CD4-positive, alpha-beta memory T cell (primary cell): ENCODE data around the gene SHF. TPM values are rescaled to one million over a fixed set of nuclear protein-coding genes. Genes with fewer than 3 reads are reported as not detected.

Experiments used
- CTCF ChIA-PET: fragments of 350-600 bp; sonication (Branson Sonifier 250); formaldehyde crosslinking; loops from one replicate; lab custom pipeline; 2021; ENCODE audit warnings: inconsistent platforms; ENCODE audit not compliant: partially characterized antibody; lab: Charles Lee
- POLR2A ChIA-PET: fragments of 350-600 bp; sonication (Branson Sonifier 250); formaldehyde crosslinking; loops from one replicate; lab custom pipeline; 2021; ENCODE audit not compliant: partially characterized antibody; lab: Charles Lee
- DNase-seq, 5 donors: peaks; one replicate each; pipeline versions ENCODE4 v3.0.0 to v3.0.0-alpha.2; 2020 to 2022; ENCODE audit warnings: mixed read lengths in 1 of 5
- H3K27ac ChIP-seq: one replicate; pipeline ENCODE4 v1.7.0; 2013; ENCODE audit warnings: low read depth, low read length
- H3K27me3 ChIP-seq: 2 replicates; pipeline ENCODE4 v1.7.0; 2013; ENCODE audit warnings: mild to moderate bottlenecking, low read length, moderate library complexity; ENCODE audit not compliant: insufficient read depth
- H3K36me3 ChIP-seq: 2 replicates; pipeline ENCODE4 v1.7.0; 2013; ENCODE audit warnings: mild to moderate bottlenecking, low read length, moderate library complexity; ENCODE audit not compliant: insufficient read depth
- H3K4me1 ChIP-seq: 2 replicates; pipeline ENCODE4 v1.7.0; 2013; ENCODE audit warnings: mild to moderate bottlenecking, low read length, moderate library complexity; ENCODE audit not compliant: insufficient read depth
- H3K4me3 ChIP-seq, 2 donors: one replicate each; pipeline ENCODE4 v1.7.0; 2013; ENCODE audit warnings: low read length in 2 of 2, mild to moderate bottlenecking in 1 of 2
- H3K9me3 ChIP-seq, 2 donors: one replicate each; pipeline ENCODE4 v1.7.0; 2013; ENCODE audit warnings: low read length in 2 of 2, control low read depth in 1 of 2; ENCODE audit not compliant: control insufficient read depth in 1 of 2
- H3K27ac Mint-ChIP-seq, 7 donors: one replicate each; pipeline ENCODE4 v1.8.0; 2020 to 2021; ENCODE audit warnings: mixed read lengths in 7 of 7, mild to moderate bottlenecking in 6 of 7, inconsistent platforms in 3 of 7, moderate library complexity in 3 of 7
- H3K27me3 Mint-ChIP-seq, 2 donors: one replicate each; pipeline ENCODE4 v1.8.0; 2020 to 2021; ENCODE audit warnings: mixed read lengths in 2 of 2
- H3K36me3 Mint-ChIP-seq, 2 donors: one replicate each; pipeline ENCODE4 v1.8.0; 2020 to 2021; ENCODE audit warnings: mixed read lengths in 2 of 2, inconsistent platforms in 1 of 2, mild to moderate bottlenecking in 1 of 2
- H3K4me1 Mint-ChIP-seq, 4 donors: one replicate each; pipeline ENCODE4 v1.8.0; 2020 to 2021; ENCODE audit warnings: mixed read lengths in 4 of 4, mild to moderate bottlenecking in 1 of 4
- H3K4me3 Mint-ChIP-seq, 8 donors: one replicate each; pipeline ENCODE4 v1.8.0; 2020 to 2021; ENCODE audit warnings: mixed read lengths in 8 of 8, mild to moderate bottlenecking in 7 of 8, moderate library complexity in 6 of 8, inconsistent platforms in 3 of 8
- H3K9me3 Mint-ChIP-seq, 8 donors: one replicate each; pipeline ENCODE4 v1.8.0; 2020 to 2021; ENCODE audit warnings: mixed read lengths in 8 of 8, mild to moderate bottlenecking in 5 of 8, inconsistent platforms in 3 of 8, moderate library complexity in 1 of 8
- intact Hi-C: fragments of 100-400 bp; cut with micrococcal nuclease; formaldehyde crosslinking; loops from one replicate; pipeline ENCODE4 v1.15.1; 2023
- polyA plus RNA-seq, 2 donors: library from polyadenylated mRNA; unstranded; fragments of 300-500 nt; fragmentation: Illumina TruSeq; gene quantifications; one replicate each; pipeline ENCODE4 v1.2.3, GENCODE V29; 2021
- total RNA-seq, 2 experiments: library from RNA; stranded (reverse); gene quantifications; one replicate each; pipeline ENCODE4 v1.2.3, GENCODE V29; 2021

Gene SHF
- total and polyA plus RNA-seq, 4 experiments from 2014 or later, result 0.66 to 6.7 (median 3.5) TPM

- Mint-ChIP-seq H3K9me3 (no peaks in the 10 kb centered on the region), H3K4me1 (peaks cover 11 to 28% (median 17%) of the 10 kb centered on the region in 4 donors), H3K27ac (peak overlapping the region in 5 of 7 donors; percentile 19 to 80 (median 60)), H3K4me3 (peak overlapping the region in 4 of 8 donors; percentile 35 to 81 (median 74)), H3K36me3 (peaks cover 0 to 2% of the 10 kb centered on the region in 2 donors), H3K27me3 (no peaks in the 10 kb centered on the region)
- Histone ChIP-seq H3K4me1 (peaks cover 7% of the 10 kb centered on the region), H3K9me3 (no peaks in the 10 kb centered on the region), H3K27ac (no peak overlapping the region), H3K36me3 (no peaks in the 10 kb centered on the region), H3K4me3 (no peak overlapping the region), H3K27me3 (no peaks in the 10 kb centered on the region)
- intact Hi-C loops, result loop anchor here (5.0 kb wide), 1 partner anchor 68 kb away; no protein-coding TSS in a partner anchor
- no peak for DNase-seq
- POLR2A ChIA-PET, result interaction anchor here (1.0 to 15.6 kb wide), 2 partner anchors 15 to 19 kb away, joined by 3 to 201 read pairs; no protein-coding TSS in a partner anchor
- CTCF ChIA-PET, result interaction anchor here (1.4 to 5.6 kb wide), 5 partner anchors 8 to 19 kb away, joined by 4 to 30 read pairs (median 17); no protein-coding TSS in a partner anchor
These were observed 2.5 kb downstream of the SHF start for GRCh38 chr15:45185069-45185779.

- H3K27ac Mint-ChIP-seq, result peak overlapping the region in 2 of 7 donors; percentile 4 to 42
These were observed 3.2 kb downstream of the SHF start for GRCh38 chr15:45184562-45185041.

GRCh38 chr15:45183511-45183910, 4.3 kb downstream of the SHF start:
- POLR2A ChIA-PET, result interaction anchor here (15.6 kb wide), 1 partner anchor 16 kb away, joined by 201 read pairs; no protein-coding TSS in a partner anchor
- H3K27me3 ChIP-seq, result no peaks in the 10 kb centered on the region
- H3K27ac Mint-ChIP-seq, result peak overlapping the region in 1 of 7 donors; percentile 63
- intact Hi-C loops, result no loop called here
- no peak overlapping the region for H3K4me3 Mint-ChIP-seq
- CTCF ChIA-PET, result interaction anchor here (1.0 to 5.6 kb wide), 4 partner anchors 14 to 93 kb away, joined by 3 to 30 read pairs (median 12); no protein-coding TSS in a partner anchor
- no peaks in the 10 kb centered on the region for H3K9me3 Mint-ChIP-seq
- no peak overlapping the region for H3K4me3 ChIP-seq
- peak in 1 of 5 donors; percentile 28 for DNase-seq
- no peaks in the 10 kb centered on the region for H3K36me3 ChIP-seq
- H3K27me3 Mint-ChIP-seq, result no peaks in the 10 kb centered on the region
- peaks cover 0 to under 1% of the 10 kb centered on the region in 2 donors for H3K36me3 Mint-ChIP-seq
- H3K4me1 ChIP-seq, result peaks cover 2% of the 10 kb centered on the region
- no peak overlapping the region for H3K27ac ChIP-seq
- H3K9me3 ChIP-seq, result no peaks in the 10 kb centered on the region
- peaks cover 10 to 26% (median 18%) of the 10 kb centered on the region in 4 donors for H3K4me1 Mint-ChIP-seq

More at GRCh38 chr15:45184562-45185041, 3.2 kb downstream of the SHF start:
- peaks cover 0 to 2% of the 10 kb centered on the region in 2 donors for H3K36me3 Mint-ChIP-seq
- no peaks in the 10 kb centered on the region for H3K36me3 ChIP-seq
- DNase-seq, result no peak
- no peak overlapping the region for H3K4me3 Mint-ChIP-seq
- intact Hi-C loops, result loop anchor here (5.0 kb wide), 1 partner anchor 67 kb away; no protein-coding TSS in a partner anchor
- no peaks in the 10 kb centered on the region for H3K27me3 ChIP-seq
- no peaks in the 10 kb centered on the region for H3K9me3 Mint-ChIP-seq
- H3K9me3 ChIP-seq, result no peaks in the 10 kb centered on the region
- peaks cover 7% of the 10 kb centered on the region for H3K4me1 ChIP-seq
- no peak overlapping the region for H3K4me3 ChIP-seq
- H3K4me1 Mint-ChIP-seq, result peaks cover 12 to 29% (median 20%) of the 10 kb centered on the region in 4 donors
- H3K27me3 Mint-ChIP-seq, result no peaks in the 10 kb centered on the region
- CTCF ChIA-PET, result interaction anchor here (0.9 to 5.6 kb wide), 6 partner anchors 10 to 92 kb away, joined by 3 to 30 read pairs (median 6); no protein-coding TSS in a partner anchor
- POLR2A ChIA-PET, result interaction anchor here (1.0 to 15.6 kb wide), 2 partner anchors 15 to 18 kb away, joined by 3 to 201 read pairs; no protein-coding TSS in a partner anchor
- H3K27ac ChIP-seq, result no peak overlapping the region

- Mint-ChIP-seq H3K9me3 (no peaks in the 10 kb centered on the region), H3K27me3 (no peaks in the 10 kb centered on the region), H3K27ac (peak overlapping the region in 3 of 7 donors; percentile 4 to 19 (median 13)), H3K36me3 (no peaks in the 10 kb centered on the region), H3K4me3 (no peak overlapping the region), H3K4me1 (peaks cover 8 to 21% (median 14%) of the 10 kb centered on the region in 4 donors)
- ChIA-PET POLR2A (interaction anchor here (15.6 kb wide), 1 partner anchor 17 kb away, joined by 201 read pairs; no protein-coding TSS in a partner anchor), CTCF (interaction anchor here (1.6 to 5.6 kb wide), 2 partner anchors 14 to 94 kb away, joined by 5 to 30 read pairs; no protein-coding TSS in a partner anchor)
- Histone ChIP-seq H3K27me3 (no peaks in the 10 kb centered on the region), H3K4me1 (no peaks in the 10 kb centered on the region), H3K4me3 (no peak overlapping the region), H3K36me3 (no peaks in the 10 kb centered on the region), H3K27ac (no peak overlapping the region), H3K9me3 (no peaks in the 10 kb centered on the region)
- DNase-seq, result no peak
- intact Hi-C loops, result no loop called here
These were observed 4.8 kb downstream of the SHF start for GRCh38 chr15:45182996-45183395.

- intact Hi-C loops, result no loop called here
- no peaks in the 10 kb centered on the region for H3K4me1 ChIP-seq
- H3K9me3 Mint-ChIP-seq, result no peaks in the 10 kb centered on the region
- H3K4me3 Mint-ChIP-seq, result no peak overlapping the region
- H3K27ac ChIP-seq, result no peak overlapping the region
- ChIA-PET CTCF (interaction anchor here (1.5 to 2.5 kb wide), 4 partner anchors 19 to 220 kb away, joined by 5 to 19 read pairs (median 16); a partner anchor contains a TSS), POLR2A (interaction anchor here (15.6 kb wide), 1 partner anchor 18 kb away, joined by 201 read pairs; no protein-coding TSS in a partner anchor)
- H3K36me3 ChIP-seq, result no peaks in the 10 kb centered on the region
- H3K9me3 ChIP-seq, result no peaks in the 10 kb centered on the region
- H3K4me3 ChIP-seq, result no peak overlapping the region
- H3K27me3 Mint-ChIP-seq, result no peaks in the 10 kb centered on the region
- H3K27me3 ChIP-seq, result no peaks in the 10 kb centered on the region
- H3K4me1 Mint-ChIP-seq, result peaks cover 5 to 17% (median 11%) of the 10 kb centered on the region in 4 donors
- H3K36me3 Mint-ChIP-seq, result no peaks in the 10 kb centered on the region
- DNase-seq, result peak in 1 of 5 donors; percentile 14
- H3K27ac Mint-ChIP-seq, result peak overlapping the region in 2 of 7 donors; percentile 33 to 69
These were observed 6.1 kb downstream of the SHF start for GRCh38 chr15:45181491-45182285.

GRCh38 chr15:45180648-45181436, 6.9 kb downstream of the SHF start:
- H3K9me3 Mint-ChIP-seq, result no peaks in the 10 kb centered on the region
- no peaks in the 10 kb centered on the region for H3K36me3 ChIP-seq
- H3K36me3 Mint-ChIP-seq, result no peaks in the 10 kb centered on the region
- ChIA-PET CTCF (interaction anchor here (0.8 to 2.5 kb wide), 14 partner anchors 9 to 433 kb away, joined by 3 to 19 read pairs (median 7); a partner anchor contains a TSS), POLR2A (interaction anchor here (1.4 to 15.6 kb wide), 3 partner anchors 13 to 221 kb away, joined by 4 to 201 read pairs (median 4); a partner anchor contains a TSS)
- H3K27ac Mint-ChIP-seq, result peak overlapping the region in 2 of 7 donors; percentile 47 to 62
- H3K4me1 ChIP-seq, result no peaks in the 10 kb centered on the region
- intact Hi-C loops, result no loop called here
- no peaks in the 10 kb centered on the region for H3K27me3 Mint-ChIP-seq
- no peak overlapping the region for H3K27ac ChIP-seq
- no peak overlapping the region for H3K4me3 Mint-ChIP-seq
- peaks cover 4 to 12% (median 9%) of the 10 kb centered on the region in 4 donors for H3K4me1 Mint-ChIP-seq
- DNase-seq, result peak in 1 of 5 donors; percentile 25
- H3K4me3 ChIP-seq, result no peak overlapping the region
- no peaks in the 10 kb centered on the region for H3K27me3 ChIP-seq
- no peaks in the 10 kb centered on the region for H3K9me3 ChIP-seq
